ENCODE data around the gene PTPRT. TPM values are rescaled to one million over a fixed set of nuclear protein-coding genes. Genes with fewer than 3 reads are reported as not detected.

The PTPRT gene
- total RNA-seq, 1 experiment from 2014 or later, result not detected

- Histone ChIP-seq H3K27ac (ENCODE audit: low read depth, low read length, poor library complexity, severe bottlenecking) (no peak overlapping the region), H3K27me3 (replicated peaks; ENCODE audit: insufficient read depth, low read depth, low read length, poor library complexity) (peaks cover 5% of the 10 kb centered on the region), H3K9me3 (ENCODE audit: low read depth, low read length, poor library complexity, severe bottlenecking) (no peaks in the 10 kb centered on the region), H3K4me3 (ENCODE audit: low read depth, low read length, poor library complexity, severe bottlenecking) (no peak overlapping the region), H3K4me1 (ENCODE audit: insufficient read depth, low read length, poor library complexity, severe bottlenecking) (no peaks in the 10 kb centered on the region), H3K36me3 (ENCODE audit: insufficient read depth, low read length, poor library complexity, severe bottlenecking) (no peaks in the 10 kb centered on the region)
- no TSS peak for BruUV-seq (replicated peaks)
- intact Hi-C loops (cut with micrococcal nuclease; ENCODE audit: unreplicated experiment), result no loop called here
- POLR2A ChIA-PET (ENCODE audit: low non-redundant PET), result no interaction called here
- DNase-seq (ENCODE audit: low spot score), result no peak
- CTCF ChIA-PET, result no interaction called here
- no peak for TF ChIP-seq CTCF (conservative IDR thresholded peaks at IDR 0.05; ENCODE audit: low read depth, low read length)
Measured at GRCh38 chr20:42837456-42837855, 352.2 kb downstream of the PTPRT start.

GRCh38 chr20:42836339-42836738 is 353.4 kb downstream of the PTPRT start:
- intact Hi-C loops (cut with micrococcal nuclease; ENCODE audit: unreplicated experiment), result no loop called here
- TF ChIP-seq EZH2 (IDR thresholded peaks at IDR 0.05; ENCODE audit: borderline replicate concordance, low read depth, low read length, poor library complexity, severe bottlenecking) (no peak), CTCF (conservative IDR thresholded peaks at IDR 0.05; ENCODE audit: low read depth, low read length) (no peak)
- Histone ChIP-seq H3K4me3 (ENCODE audit: low read depth, low read length, poor library complexity, severe bottlenecking) (no peak overlapping the region), H3K27ac (ENCODE audit: low read depth, low read length, poor library complexity, severe bottlenecking) (no peak overlapping the region), H3K9me3 (ENCODE audit: low read depth, low read length, poor library complexity, severe bottlenecking) (no peaks in the 10 kb centered on the region), H3K36me3 (ENCODE audit: insufficient read depth, low read length, poor library complexity, severe bottlenecking) (no peaks in the 10 kb centered on the region), H3K4me1 (ENCODE audit: insufficient read depth, low read length, poor library complexity, severe bottlenecking) (no peaks in the 10 kb centered on the region), H3K27me3 (replicated peaks; ENCODE audit: insufficient read depth, low read depth, low read length, poor library complexity) (peaks cover 5% of the 10 kb centered on the region)
- no peak for DNase-seq (ENCODE audit: low spot score)
- CTCF ChIA-PET, result no interaction called here
- POLR2A ChIA-PET (ENCODE audit: low non-redundant PET), result no interaction called here
- BruUV-seq (replicated peaks), result no TSS peak

GRCh38 chr20:42807876-42808275 is 381.8 kb downstream of the PTPRT start:
- TF ChIP-seq CTCF (conservative IDR thresholded peaks at IDR 0.05; ENCODE audit: low read depth, low read length), result no peak
- CTCF ChIA-PET, result no interaction called here
- no peak overlapping the region for H3K4me3 ChIP-seq (ENCODE audit: low read depth, low read length, poor library complexity, severe bottlenecking)
- POLR2A ChIA-PET (ENCODE audit: low non-redundant PET), result no interaction called here
- H3K9me3 ChIP-seq (ENCODE audit: low read depth, low read length, poor library complexity, severe bottlenecking), result no peaks in the 10 kb centered on the region
- H3K36me3 ChIP-seq (ENCODE audit: insufficient read depth, low read length, poor library complexity, severe bottlenecking), result no peaks in the 10 kb centered on the region
- H3K4me1 ChIP-seq (ENCODE audit: insufficient read depth, low read length, poor library complexity, severe bottlenecking), result no peaks in the 10 kb centered on the region
- peaks cover 10% of the 10 kb centered on the region for H3K27me3 ChIP-seq (replicated peaks; ENCODE audit: insufficient read depth, low read depth, low read length, poor library complexity)
- intact Hi-C loops (cut with micrococcal nuclease; ENCODE audit: unreplicated experiment), result no loop called here
- H3K27ac ChIP-seq (ENCODE audit: low read depth, low read length, poor library complexity, severe bottlenecking), result no peak overlapping the region
- DNase-seq (ENCODE audit: low spot score), result no peak
- BruUV-seq (replicated peaks), result no TSS peak
